ENCODE measurements around the gene PRM2.
"Not testable (repeated sequence)": the region's sequence is repeated elsewhere in the genome, so short reads cannot be mapped to it uniquely, and the experiment has no call there.

The PRM2 gene

DNA sequence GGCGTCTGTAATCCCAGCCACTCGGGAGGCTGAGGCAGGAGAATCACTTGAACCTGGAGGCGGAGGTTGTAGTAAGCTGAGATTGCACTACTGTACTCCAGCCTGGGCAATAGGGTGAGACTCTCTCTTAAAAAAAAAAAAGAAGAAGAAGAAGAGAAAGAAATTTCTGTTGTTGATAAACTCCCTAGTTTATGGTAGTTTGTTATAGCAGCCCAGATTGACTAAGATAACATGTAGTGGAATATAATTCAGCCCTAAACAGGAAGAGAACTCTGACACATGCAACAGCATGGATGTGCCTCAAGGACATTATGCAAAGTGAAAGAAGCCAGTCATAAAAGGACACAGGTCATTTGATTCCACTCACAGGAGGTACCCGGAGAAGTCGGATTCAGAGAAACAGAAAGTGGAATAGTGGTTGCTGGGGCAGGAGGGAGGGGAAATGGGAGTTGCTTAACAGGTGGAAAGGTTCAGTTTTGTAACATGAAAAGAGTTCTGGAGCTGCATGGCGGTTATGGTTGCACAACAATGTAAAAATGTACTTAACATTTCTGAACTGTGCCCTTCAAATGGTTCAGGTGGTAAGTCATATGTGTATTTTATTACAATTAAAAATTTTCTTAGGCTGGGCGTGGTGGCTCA is 30.8 kb upstream of the PRM2 start:
- no peak for DNase-seq

DNA sequence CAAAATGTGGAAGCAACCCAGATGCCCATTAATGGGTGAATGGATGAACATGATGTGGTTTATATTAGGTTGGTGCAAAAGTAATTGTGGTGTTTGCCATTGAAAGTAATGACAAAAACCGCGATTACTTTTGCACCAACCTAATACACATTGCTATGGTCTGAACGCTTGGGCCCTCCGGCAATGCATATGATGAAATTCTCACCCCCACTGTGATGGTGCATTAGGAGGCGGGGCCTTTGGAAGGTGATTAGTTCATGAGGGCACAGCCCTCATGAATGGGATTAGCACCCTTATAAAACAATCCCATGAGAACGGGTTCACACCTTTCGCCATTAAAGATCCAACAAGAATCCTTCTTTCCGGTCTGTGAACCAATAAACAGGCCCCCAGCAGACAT is 30.1 kb upstream of the PRM2 start:
- no peak for DNase-seq

DNA sequence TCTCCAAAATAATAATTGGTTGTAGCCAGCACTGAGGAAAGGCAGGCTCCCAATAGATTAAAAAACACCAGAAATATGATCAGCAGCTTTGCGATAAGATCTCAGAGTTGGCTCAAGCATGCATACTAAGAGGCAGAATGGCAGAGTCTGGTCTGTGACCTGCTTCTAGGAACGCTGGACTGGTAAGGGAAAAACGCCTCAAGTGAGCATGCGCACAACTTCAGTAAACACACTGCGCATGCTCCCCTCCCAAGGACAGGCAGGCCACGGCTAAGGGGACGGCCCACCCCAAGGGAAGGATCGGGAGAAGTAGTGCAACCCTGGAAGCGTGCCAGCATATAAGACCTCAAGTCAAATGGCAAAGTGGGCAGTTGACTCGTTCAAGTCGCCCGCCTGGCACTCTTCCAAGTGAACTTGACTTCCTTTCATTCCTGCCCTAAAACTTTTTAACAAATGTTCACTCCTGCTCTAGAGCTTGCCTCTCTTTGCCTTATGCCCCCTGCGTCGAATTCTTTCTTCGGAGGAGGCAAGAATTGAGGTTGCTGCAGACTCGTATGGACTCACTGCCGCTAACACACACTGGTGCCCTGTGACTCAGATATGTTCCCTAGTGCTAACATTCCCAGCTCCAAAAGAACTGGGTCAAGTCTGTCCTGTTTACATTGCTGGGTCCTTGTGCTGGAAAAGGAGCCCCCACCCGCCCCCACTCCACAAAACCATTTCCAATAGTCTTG is 27.3 kb upstream of the PRM2 start:
- no peak for DNase-seq

DNA sequence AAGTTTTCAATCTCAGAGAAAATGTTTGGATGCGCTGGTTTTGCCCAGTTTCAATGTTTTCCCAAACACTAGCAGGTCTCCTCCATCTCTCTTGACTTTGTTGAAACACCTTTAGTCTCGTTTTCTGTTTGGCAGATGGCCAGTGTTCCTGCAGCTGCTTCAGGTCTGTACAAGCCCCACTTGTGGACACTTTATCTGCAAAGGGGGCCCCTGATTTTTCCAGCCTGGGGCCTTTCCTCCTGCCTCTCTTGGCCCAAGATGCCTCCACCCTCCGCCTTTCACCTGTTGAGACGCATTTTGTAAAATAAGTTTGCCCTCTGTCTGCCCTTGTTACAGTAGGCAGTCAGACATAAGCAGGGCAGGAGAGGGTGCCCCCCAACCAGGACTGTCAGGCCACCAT is 26.7 kb upstream of the PRM2 start:
- DNase-seq = no peak

- DNase-seq = no peak
Measured at GRCh38 chr16:11301645-11302501, 25.6 kb upstream of the PRM2 start.

DNA sequence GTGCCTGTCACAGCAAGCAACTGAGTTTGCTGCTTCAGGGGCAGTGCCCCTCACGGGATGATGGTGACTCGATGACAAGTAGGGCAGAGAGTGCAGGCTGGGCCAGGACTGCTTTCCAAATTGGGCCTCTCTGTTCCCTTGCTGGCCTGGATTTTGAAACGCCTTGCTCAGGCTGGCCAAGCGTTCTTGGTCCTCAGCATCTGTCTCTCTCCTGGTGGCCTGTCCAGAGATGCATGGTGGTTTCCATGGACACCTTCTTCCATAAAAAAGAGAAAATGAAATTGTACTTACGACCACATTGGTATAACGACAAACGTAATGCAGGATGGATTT is 24.2 kb upstream of the PRM2 start:
- DNase-seq = no peak

DNA sequence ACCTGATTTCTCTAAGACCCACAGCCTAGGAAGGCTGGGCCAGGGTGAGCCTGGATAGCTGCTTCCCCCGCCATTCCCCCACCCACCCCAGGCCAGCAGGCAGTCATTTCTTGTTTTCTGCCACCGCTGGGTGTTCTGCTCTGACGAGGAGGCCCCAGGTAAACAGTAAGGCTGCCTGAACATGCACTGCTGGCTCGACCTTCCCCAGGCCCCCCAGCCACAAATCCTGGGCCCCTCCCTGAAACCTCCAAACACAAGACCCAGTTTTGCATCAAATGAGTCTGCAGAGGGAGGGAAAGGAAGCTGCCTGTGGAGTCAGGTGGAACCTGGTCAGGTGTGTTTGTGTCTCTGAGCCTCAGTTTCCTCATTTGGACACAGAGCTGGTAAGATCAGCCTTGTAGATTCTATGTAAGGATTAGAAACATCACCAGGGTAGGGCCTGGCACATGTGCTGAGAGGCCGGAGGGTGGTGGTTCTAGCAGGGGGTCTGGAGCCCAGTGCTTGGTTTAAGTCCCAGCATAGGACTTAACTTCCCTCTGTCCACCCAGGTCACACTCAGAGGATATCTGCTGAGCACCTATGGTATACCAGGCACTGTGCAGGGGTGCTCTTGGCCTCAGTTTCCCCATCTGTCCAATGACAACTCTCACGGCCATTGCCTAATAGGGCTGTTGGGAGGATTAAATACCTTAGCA is 23.7 kb upstream of the PRM2 start:
- no peak for DNase-seq

DNA sequence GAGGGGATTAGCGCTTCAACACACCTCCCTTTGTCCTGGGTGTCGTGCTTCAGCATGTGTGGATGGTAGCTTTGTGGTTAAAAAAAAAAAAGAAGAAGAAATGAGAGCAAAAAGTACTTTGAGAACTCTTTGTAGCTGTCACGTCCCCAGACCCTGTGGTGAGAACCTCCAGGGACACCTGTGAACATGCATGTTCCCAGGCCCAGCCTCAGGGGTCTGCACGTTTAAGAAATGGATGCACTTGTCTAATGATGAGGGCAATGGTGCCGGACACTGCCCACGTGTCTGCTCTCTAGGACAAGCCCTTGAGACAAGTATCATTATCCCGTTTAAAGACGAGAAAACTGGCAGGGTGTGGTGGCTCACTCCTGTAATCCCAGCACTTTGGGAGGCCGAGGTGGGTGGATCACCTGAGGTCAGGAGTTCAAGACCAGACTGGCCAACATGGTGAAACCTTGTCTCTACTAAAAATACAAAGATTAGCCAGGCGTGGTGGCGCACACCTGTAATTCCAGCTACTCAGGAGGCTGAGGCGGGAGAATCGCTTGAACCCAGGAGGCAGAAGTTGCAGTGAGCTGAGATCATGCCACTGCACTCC is 22.8 kb upstream of the PRM2 start:
- not testable (repeated sequence) for DNase-seq

- DNase-seq = no peak
Measured at GRCh38 chr16:11298143-11298900, 22.0 kb upstream of the PRM2 start.

GRCh38 chr16:11297492-11298142 is 21.3 kb upstream of the PRM2 start:
- DNase-seq = no peak

- no peak for DNase-seq
Measured at GRCh38 chr16:11296706-11297491, 20.6 kb upstream of the PRM2 start.

DNA sequence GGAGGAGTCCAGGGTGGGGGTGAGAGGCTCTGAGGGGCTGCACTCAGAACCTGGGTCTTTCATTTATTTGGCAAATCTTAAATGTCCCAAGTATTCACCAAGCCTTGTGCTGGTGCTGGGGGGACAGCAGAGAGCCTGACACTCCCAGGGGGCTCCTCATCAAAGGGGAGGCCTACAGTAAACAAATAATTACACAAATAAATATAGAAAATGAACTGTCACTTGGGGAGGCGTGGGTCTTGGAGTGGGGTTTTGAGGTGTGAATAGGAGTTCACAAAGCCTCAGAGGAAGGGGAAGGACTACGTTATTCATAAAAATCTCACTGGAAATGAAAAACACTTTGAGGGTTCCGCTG is 20.0 kb upstream of the PRM2 start:
- no peak for DNase-seq

DNA sequence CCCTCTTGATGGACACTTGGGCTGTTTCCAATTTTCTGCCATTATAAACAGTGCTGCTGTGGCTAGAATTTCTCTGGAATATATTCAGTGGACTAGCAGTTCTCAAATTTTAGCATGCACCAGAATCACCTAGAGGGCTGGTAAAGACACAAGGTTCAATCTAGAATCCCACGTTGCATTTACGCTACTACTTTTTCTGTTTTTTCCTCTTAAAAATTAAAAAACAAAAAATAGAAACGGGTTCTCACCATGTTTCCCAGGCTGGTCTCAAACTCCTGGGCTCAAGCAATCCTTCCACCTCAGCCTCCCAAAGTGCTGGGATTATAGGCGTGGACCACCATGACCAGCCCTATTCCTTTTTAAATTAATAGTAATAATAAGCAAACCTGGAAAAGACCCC is 19.4 kb upstream of the PRM2 start:
- DNase-seq = no peak

DNA sequence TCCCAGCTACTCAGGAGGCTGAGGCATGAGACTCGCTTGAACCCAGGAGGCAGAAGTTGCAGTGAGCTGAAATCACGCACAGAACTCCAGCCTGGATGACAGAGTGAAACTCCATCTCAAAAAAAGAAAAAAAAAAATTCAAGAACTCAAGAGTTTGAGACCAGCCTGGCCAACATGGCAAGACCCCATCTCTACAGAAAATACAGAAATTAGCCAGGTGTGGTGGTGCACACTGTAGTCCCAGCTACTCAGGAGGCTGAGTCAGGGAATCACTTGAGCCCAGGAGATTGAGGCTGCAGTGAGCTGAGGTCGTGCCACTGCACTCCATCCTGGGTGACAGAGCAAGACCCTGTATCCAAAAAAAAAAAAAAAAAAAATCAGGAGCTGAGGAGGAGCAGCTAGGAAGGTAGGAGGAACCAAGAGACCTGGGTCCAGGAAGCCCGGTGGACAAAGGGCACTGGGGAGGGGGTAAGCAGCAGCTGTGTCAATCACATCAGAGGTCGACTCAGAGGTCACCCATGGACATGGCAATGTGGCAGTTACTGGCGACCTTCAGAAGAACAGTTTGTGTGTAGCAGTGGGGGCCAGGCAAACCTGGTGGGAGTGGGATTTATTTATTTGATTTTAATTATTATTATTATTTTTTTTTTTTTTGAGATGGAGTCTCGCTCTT is 15.9 kb upstream of the PRM2 start:
- DNase-seq = no peak

DNA sequence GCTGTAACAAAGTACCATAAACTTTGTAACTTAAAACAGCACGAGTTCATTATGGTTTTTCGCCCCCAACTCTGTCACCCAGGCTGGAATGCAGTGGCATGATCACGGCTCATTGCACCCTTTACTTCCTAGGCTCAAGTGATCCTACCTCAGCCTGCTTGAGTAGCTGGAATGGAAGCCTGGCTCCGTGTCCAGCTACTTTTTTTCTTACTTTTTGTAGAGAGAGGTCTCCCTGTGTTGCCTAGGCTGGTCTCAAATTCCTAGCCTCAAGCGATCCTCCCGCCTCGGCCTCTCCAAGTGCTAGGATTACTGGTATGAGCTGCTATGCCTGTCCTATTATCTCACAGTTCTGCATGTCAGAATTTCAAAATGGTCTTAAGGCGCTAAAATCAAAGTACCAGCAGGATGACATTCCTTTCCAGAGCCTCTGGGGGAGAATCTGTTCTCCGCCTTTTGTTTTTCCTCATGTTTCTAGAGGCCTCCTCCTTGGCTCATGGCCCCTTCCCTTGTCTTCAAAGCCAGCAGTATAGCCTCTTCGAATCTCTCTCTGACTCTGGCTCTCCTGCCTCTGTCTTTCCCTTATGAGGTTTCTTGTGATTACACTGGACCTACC is 14.9 kb upstream of the PRM2 start:
- no peak for DNase-seq

DNA sequence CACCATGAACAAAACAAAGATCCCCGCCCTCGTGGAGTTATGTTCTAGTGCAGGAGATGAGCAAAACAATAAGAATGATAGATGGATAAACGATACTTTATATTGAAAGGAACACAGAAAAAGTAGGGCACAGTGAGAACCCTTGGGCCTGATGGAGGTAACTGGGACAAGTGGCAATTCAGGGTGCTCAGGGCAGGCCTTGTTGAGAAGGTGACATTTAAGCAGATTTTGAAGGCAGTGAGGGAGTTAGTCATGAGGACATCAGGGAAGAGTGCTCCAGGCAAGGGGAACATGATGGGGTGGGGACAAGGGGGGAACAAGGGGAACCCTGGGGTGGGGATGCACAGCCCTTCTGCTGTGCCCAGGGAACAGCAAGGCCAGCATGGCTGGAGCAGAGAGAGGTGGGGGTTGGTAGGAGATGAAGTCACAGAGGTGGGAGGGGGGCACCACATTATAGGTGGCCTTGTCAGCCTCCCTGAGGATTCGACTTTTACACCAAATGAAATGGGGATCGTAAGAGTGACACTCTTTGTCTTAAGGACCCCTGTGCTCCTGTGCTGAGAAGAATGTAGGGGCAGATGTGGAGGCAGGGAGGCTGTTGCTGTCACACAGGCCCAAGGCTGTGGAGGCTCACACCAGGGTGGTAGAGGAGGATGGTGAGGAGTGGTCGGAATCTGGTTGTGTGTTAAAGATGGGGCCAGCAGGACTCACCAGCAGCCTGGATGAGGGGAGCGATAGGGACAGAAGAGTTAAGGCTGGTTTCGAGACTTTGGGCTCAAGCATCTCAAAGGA is 14.0 kb upstream of the PRM2 start:
- DNase-seq = no peak

GRCh38 chr16:11289696-11290095 is 13.4 kb upstream of the PRM2 start:
- DNase-seq = not testable (repeated sequence)

GRCh38 chr16:11289202-11289601 is 12.9 kb upstream of the PRM2 start:
- DNase-seq = no peak

DNA sequence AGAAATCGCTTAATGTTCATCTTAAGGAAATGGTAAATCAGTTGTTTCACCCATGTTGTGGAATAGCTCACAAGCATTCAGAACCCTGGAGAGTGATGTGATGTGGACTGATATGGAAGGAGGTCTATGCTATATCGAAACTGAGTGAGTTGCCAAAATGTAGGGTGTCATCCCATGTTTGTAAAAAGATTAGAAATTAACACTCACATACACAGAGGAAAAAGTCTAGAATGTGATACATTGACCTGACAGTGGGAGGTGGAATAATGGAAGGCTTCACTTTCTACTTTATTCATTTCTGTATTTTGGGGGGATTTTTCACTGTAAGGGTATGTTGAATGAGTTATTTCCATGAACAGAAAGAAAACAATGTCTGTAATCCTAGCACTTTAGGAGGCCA is 9.6 kb upstream of the PRM2 start:
- DNase-seq = no peak

All from GOT3 (cell line).